NOMO-1 treated with DMSO at 0.1 percent for 48 hours (cell line): ENCODE measurements around the gene C11orf16.
"Not testable (repeated sequence)": the region's sequence is repeated elsewhere in the genome, so short reads cannot be mapped to it uniquely, and the experiment has no call there.

Source experiments
- DNase-seq: peaks from one replicate; lab custom pipeline; 2025; ENCODE audit not compliant: unreplicated experiment; lab: John Stamatoyannopoulos, UW

Gene C11orf16

GRCh38 chr11:8932564-8933180, at the start of gene C11orf16:
C11orf16 (minus strand) TSS chr11:8932947; CDS start chr11:8932308, 639 bp downstream.
- DNase-seq = no peak

GRCh38 chr11:8980485-8980884, 47.7 kb upstream of the C11orf16 start:
- no peak for DNase-seq

- not testable (repeated sequence) for DNase-seq
Observed at GRCh38 chr11:8979365-8979764, 46.6 kb upstream of the C11orf16 start.

- DNase-seq = no peak
Observed at GRCh38 chr11:8973121-8973520, 40.4 kb upstream of the C11orf16 start.

GRCh38 chr11:8971924-8972316, 39.2 kb upstream of the C11orf16 start:
- DNase-seq = no peak

GRCh38 chr11:8971196-8971923, 38.6 kb upstream of the C11orf16 start:
- no peak for DNase-seq

GRCh38 chr11:8967184-8967583, 34.4 kb upstream of the C11orf16 start:
- no peak for DNase-seq

GRCh38 chr11:8964324-8965320, 31.9 kb upstream of the C11orf16 start, which contains the start of gene TMEM9B:
TMEM9B (minus strand) TSS chr11:8964442; CDS start chr11:8964313, 129 bp downstream.
- peak; percentile 85 for DNase-seq

- DNase-seq = peak; percentile 75
Observed at GRCh38 chr11:8963569-8964323, 31.0 kb upstream of the C11orf16 start.

- DNase-seq = no peak
Observed at GRCh38 chr11:8962841-8963240, 30.1 kb upstream of the C11orf16 start.

- DNase-seq = no peak
Observed at GRCh38 chr11:8961401-8961800, 28.7 kb upstream of the C11orf16 start.

- DNase-seq = peak; percentile 66
Observed at GRCh38 chr11:8959546-8960166, 26.9 kb upstream of the C11orf16 start.

- DNase-seq = no peak
Observed at GRCh38 chr11:8956860-8957259, 24.1 kb upstream of the C11orf16 start.

- no peak for DNase-seq
Observed at GRCh38 chr11:8948886-8949285, 16.1 kb upstream of the C11orf16 start.

GRCh38 chr11:8947230-8947943, 14.6 kb upstream of the C11orf16 start:
- DNase-seq = no peak

GRCh38 chr11:8942518-8943066, 9.8 kb upstream of the C11orf16 start, which contains the start of gene ASCL3:
ASCL3 (minus strand) TSS chr11:8943016; CDS start chr11:8938161, 4,855 bp downstream.
- no peak for DNase-seq

- no peak for DNase-seq
Observed at GRCh38 chr11:8941341-8942103, 8.8 kb upstream of the C11orf16 start.

- DNase-seq = no peak
Observed at GRCh38 chr11:8937659-8938058, 4.9 kb upstream of the C11orf16 start.
